GM12872 (cell line): ENCODE results near the gene IFNGR2.

ENCODE experiments used
- CTCF ChIP-seq: IDR thresholded peaks from 3 replicates; pipeline ENCODE4 v1.5.1; 2011; ENCODE audit warnings: low read depth, mild to moderate bottlenecking, low read length, moderate library complexity; ENCODE audit not compliant: insufficient read depth

Gene IFNGR2

GRCh38 chr21:33396951-33397350 is 6.3 kb upstream of the IFNGR2 start:
- no peak for TF ChIP-seq CTCF

- no peak for TF ChIP-seq CTCF
These were observed 5.5 kb upstream of the IFNGR2 start for GRCh38 chr21:33397717-33398116.

- no peak for TF ChIP-seq CTCF
These were observed 4.9 kb upstream of the IFNGR2 start for GRCh38 chr21:33398361-33398760.

GRCh38 chr21:33401630-33401992 is 1.6 kb upstream of the IFNGR2 start:
- no peak for TF ChIP-seq CTCF

- TF ChIP-seq CTCF, result no peak
These were observed 923 bp upstream of the IFNGR2 start for GRCh38 chr21:33402001-33402979.

GRCh38 chr21:33403786-33404585 is 773 bp downstream of the IFNGR2 start:
- 0 out of 3 replicates have a peak, but pooled peaks have one; percentile 1 for TF ChIP-seq CTCF

- no peak for TF ChIP-seq CTCF
These were observed 3.3 kb downstream of the IFNGR2 start for GRCh38 chr21:33406493-33406892.
